ENCODE results near the gene SLC22A15.

GRCh38 chr1:115954684-115955083 lies 21.6 kb upstream of the SLC22A15 start:
- TF ChIP-seq EZH2phosphoT487 (IDR thresholded peaks at IDR 0.05; ENCODE audit: insufficient read depth, low read depth) (no peak), EZH2 (IDR thresholded peaks at IDR 0.05; ENCODE audit: insufficient read depth, poor library complexity, severe bottlenecking) (no peak)

All from GM23248 (cell line).